Hepatocyte (in vitro differentiated cells): Measurements from ENCODE around the gene SYNDIG1.

Experiments
- EZH2 ChIP-seq: fragments of 200-600 bp; sonication (generic); IDR thresholded peaks from 2 replicates; pipeline ENCODE4 v1.6.1; 2016; ENCODE audit warnings: antibody characterized with exemption, mild to moderate bottlenecking, borderline replicate concordance
- EZH2phosphoT487 ChIP-seq: fragments of 200-600 bp; sonication (generic); IDR thresholded peaks from one replicate; pipeline ENCODE4 v1.6.1; 2018; ENCODE audit warnings: antibody characterized with exemption, mild to moderate bottlenecking, low read depth, moderate library complexity; ENCODE audit not compliant: unreplicated experiment, severe bottlenecking
- TF ChIP-seq, protein P1 (sequence below): fragments of 200-600 bp; sonication (generic); IDR thresholded peaks from 2 replicates; pipeline ENCODE4 v1.5.1; 2016; ENCODE audit warnings: antibody characterized with exemption, mild to moderate bottlenecking; ENCODE audit not compliant: poor library complexity

DNA sequence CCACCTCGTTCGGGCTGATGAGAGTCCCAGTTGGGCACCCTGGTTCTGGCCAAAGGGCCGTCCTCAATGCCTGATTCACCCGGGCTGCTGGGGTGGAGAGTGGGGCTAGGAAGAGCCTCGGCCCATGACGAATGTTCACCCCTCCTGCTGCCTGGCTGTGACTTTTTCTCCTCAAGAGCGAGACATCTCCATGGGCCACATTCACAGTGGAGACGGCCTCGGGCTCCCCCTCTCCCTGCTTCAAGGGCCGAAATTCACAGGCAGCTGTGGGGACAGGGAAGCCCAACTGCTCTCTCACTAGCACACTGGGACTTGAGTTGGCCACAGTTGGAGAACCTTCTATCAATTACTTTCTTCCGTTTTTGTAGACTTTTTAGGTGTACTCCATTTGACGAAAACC, 138.0 kb downstream of the SYNDIG1 start:
- TF ChIP-seq, protein P1, sequence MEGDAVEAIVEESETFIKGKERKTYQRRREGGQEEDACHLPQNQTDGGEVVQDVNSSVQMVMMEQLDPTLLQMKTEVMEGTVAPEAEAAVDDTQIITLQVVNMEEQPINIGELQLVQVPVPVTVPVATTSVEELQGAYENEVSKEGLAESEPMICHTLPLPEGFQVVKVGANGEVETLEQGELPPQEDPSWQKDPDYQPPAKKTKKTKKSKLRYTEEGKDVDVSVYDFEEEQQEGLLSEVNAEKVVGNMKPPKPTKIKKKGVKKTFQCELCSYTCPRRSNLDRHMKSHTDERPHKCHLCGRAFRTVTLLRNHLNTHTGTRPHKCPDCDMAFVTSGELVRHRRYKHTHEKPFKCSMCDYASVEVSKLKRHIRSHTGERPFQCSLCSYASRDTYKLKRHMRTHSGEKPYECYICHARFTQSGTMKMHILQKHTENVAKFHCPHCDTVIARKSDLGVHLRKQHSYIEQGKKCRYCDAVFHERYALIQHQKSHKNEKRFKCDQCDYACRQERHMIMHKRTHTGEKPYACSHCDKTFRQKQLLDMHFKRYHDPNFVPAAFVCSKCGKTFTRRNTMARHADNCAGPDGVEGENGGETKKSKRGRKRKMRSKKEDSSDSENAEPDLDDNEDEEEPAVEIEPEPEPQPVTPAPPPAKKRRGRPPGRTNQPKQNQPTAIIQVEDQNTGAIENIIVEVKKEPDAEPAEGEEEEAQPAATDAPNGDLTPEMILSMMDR, result no peak
- no peak for TF ChIP-seq EZH2
- TF ChIP-seq EZH2phosphoT487, result no peak
